DOHH2 (cell line): ENCODE data around the gene SLC7A9.

Experiments
- H3F3A ChIP-seq: fragments of 200-600 bp; sonication (generic), shearing (Covaris generic); 2 replicates; pipeline ENCODE4 v1.6.0; 2016; ENCODE audit warnings: antibody characterized with exemption, mild to moderate bottlenecking; ENCODE audit not compliant: control insufficient read depth, insufficient read depth
- H3K27ac ChIP-seq: fragments of 200-600 bp; sonication (generic); 2 replicates; pipeline ENCODE4 v1.5.1; 2014; ENCODE audit warnings: low read depth, mild to moderate bottlenecking, low read length, moderate library complexity
- H3K27me3 ChIP-seq: fragments of 200-600 bp; sonication (generic); 2 replicates; pipeline ENCODE4 v1.6.1; 2014; ENCODE audit warnings: mild to moderate bottlenecking, low read length, mixed read lengths; ENCODE audit not compliant: control insufficient read depth
- H3K36me3 ChIP-seq: fragments of 200-600 bp; sonication (generic); 2 replicates; pipeline ENCODE4 v1.6.1; 2014; ENCODE audit warnings: mild to moderate bottlenecking, low read length, moderate library complexity, mixed read lengths; ENCODE audit not compliant: control insufficient read depth
- H3K4me1 ChIP-seq: fragments of 200-600 bp; sonication (generic); 2 replicates; pipeline ENCODE4 v1.6.1; 2014; ENCODE audit warnings: mild to moderate bottlenecking, low read length, mixed read lengths; ENCODE audit not compliant: control insufficient read depth
- H3K4me2 ChIP-seq: fragments of 200-600 bp; sonication (generic); 2 replicates; pipeline ENCODE4 v1.6.0; 2014; ENCODE audit warnings: mild to moderate bottlenecking, low read length, moderate library complexity
- H3K4me3 ChIP-seq: fragments of 200-600 bp; sonication (generic); 2 replicates; pipeline ENCODE4 v1.5.1; 2014; ENCODE audit warnings: mild to moderate bottlenecking, low read length, mixed read lengths
- H3K79me2 ChIP-seq: fragments of 200-600 bp; sonication (generic); 2 replicates; pipeline ENCODE4 v1.6.1; 2014; ENCODE audit warnings: mild to moderate bottlenecking, low read length, mixed read lengths; ENCODE audit not compliant: control insufficient read depth
- H3K9me2 ChIP-seq: fragments of 200-600 bp; sonication (generic); replicated peaks from 2 replicates; pipeline ENCODE4 v1.6.1; 2014; ENCODE audit warnings: mild to moderate bottlenecking, low read length, mixed read lengths; ENCODE audit not compliant: control insufficient read depth
- H3K9me3 ChIP-seq: fragments of 200-600 bp; sonication (generic); 2 replicates; pipeline ENCODE4 v1.6.1; 2014; ENCODE audit warnings: antibody characterized with exemption, low read length, mixed read lengths; ENCODE audit not compliant: control insufficient read depth, insufficient read depth
- H4K20me1 ChIP-seq: fragments of 200-600 bp; sonication (generic); 2 replicates; pipeline ENCODE4 v1.6.0; 2014; ENCODE audit warnings: low read depth, mild to moderate bottlenecking, antibody characterized with exemption, low read length, moderate library complexity; ENCODE audit not compliant: control insufficient read depth, insufficient read depth
- CTCF ChIP-seq: fragments of 200-600 bp; sonication (generic); IDR thresholded peaks from one replicate; pipeline ENCODE4 v1.5.1; 2014; ENCODE audit warnings: antibody characterized with exemption, mild to moderate bottlenecking, low read depth, low read length; ENCODE audit not compliant: poor library complexity, severe bottlenecking
- EZH2phosphoT487 ChIP-seq: fragments of 200-600 bp; sonication (generic); IDR thresholded peaks from 2 replicates; pipeline ENCODE4 v1.6.1; 2017; ENCODE audit warnings: borderline replicate concordance, mild to moderate bottlenecking, antibody characterized with exemption, low read length, moderate library complexity, mixed read lengths

Gene SLC7A9

DNA sequence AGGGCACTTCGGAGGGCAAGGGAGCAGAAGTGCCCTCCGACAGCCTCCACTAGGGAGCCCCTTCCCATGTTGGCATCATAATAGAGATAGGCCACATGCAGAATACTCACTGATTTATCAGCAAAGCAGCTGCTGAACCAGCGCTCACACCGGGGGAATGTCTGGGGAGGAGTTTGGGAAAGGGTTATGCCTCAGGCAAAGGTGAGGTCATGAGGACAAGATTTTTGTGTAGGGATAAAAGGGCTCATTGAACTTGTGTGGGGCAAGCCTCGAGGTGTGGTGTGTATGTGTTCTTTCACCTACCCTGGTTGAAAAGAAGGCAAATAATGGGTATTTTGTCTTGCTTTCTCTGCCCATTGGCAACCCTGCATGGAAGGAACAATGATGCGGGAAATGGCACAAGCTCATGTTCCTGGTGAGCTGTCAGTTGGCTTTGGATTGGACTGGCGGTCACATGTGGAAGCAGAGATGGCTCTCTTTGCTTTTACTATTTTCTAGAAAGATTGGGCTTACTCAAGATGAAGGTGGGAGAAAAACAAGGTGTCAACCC lies 39.1 kb upstream of the SLC7A9 start:
- H3K36me3 ChIP-seq, result no peaks in the 10 kb centered on the region
- H4K20me1 ChIP-seq, result no peaks in the 10 kb centered on the region
- H3K27ac ChIP-seq, result no peak overlapping the region
- no peak overlapping the region for H3K4me2 ChIP-seq
- no peaks in the 10 kb centered on the region for H3F3A ChIP-seq
- no peaks in the 10 kb centered on the region for H3K79me2 ChIP-seq
- TF ChIP-seq EZH2phosphoT487, result no peak
- no peaks in the 10 kb centered on the region for H3K27me3 ChIP-seq
- H3K4me1 ChIP-seq, result no peaks in the 10 kb centered on the region
- H3K9me3 ChIP-seq, result no peaks in the 10 kb centered on the region
- no peaks in the 10 kb centered on the region for H3K9me2 ChIP-seq
- no peak overlapping the region for H3K4me3 ChIP-seq

DNA sequence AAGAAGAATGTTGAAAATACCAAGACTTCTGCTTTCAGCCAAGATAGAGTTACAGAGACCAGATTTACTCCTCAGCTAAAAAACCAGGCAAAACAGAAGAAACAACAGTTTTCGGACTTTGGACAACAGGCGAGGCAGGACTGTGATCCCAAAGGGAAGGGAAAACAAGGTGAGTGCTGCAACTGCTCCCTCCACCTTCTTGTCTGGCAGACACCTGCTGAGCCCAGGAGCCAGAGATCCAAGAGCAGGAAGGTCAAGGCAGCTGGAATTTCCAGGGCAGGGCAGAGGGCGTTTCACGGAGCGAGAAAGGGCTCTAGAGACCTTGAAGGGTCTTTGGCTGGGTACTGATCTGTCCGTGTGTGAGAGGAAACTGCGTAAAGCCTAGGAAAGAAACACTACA lies 32.9 kb upstream of the SLC7A9 start:
- Histone ChIP-seq H3K9me2 (no peaks in the 10 kb centered on the region), H3K79me2 (no peaks in the 10 kb centered on the region), H3K4me2 (no peak overlapping the region), H3F3A (no peaks in the 10 kb centered on the region), H3K27me3 (no peaks in the 10 kb centered on the region), H3K36me3 (no peaks in the 10 kb centered on the region), H3K4me1 (no peaks in the 10 kb centered on the region), H3K9me3 (no peaks in the 10 kb centered on the region), H3K4me3 (no peak overlapping the region), H4K20me1 (no peaks in the 10 kb centered on the region), H3K27ac (no peak overlapping the region)
- TF ChIP-seq EZH2phosphoT487 (no peak), CTCF (no peak)

DNA sequence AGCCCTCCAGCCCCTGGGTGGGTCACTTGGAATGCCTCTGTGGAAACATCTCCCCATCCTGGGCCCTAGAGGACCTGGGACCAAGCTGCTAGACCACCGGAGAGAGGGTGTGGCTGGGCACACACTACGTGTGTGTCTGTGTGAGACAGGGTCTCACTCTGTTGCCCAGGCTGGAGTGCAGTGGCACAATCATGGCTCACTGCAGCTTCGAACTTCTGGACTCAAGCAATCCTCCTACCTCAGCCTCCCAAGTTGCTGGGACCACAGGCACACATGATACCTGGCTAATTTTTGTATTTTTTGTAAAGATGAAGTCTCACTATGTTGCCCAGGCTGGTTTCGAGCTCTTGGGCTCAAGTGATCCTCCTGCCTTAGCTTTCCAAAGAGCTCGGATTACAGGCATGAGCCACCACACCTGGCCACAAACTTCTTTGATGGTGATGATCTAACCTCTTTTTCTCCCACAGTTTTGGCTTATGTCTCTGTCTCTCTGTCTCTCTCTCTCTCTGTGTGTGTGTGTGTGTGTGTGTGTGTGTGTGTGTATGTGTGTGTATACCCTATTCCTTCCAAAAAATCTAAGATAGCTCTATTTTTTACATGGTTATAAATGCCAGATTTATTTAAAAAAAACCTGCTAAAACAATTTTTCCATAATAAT lies 32.1 kb upstream of the SLC7A9 start:
- TF ChIP-seq EZH2phosphoT487, result no peak
- no peak for TF ChIP-seq CTCF
- Histone ChIP-seq H3K9me2 (no peaks in the 10 kb centered on the region), H3K36me3 (no peaks in the 10 kb centered on the region), H3K27ac (no peak overlapping the region), H3F3A (no peaks in the 10 kb centered on the region), H3K4me1 (peaks cover 5% of the 10 kb centered on the region), H3K4me2 (no peak overlapping the region), H3K9me3 (no peaks in the 10 kb centered on the region), H3K27me3 (no peaks in the 10 kb centered on the region), H3K4me3 (no peak overlapping the region), H3K79me2 (no peaks in the 10 kb centered on the region), H4K20me1 (no peaks in the 10 kb centered on the region)

- Histone ChIP-seq H3K9me3 (peaks cover 3% of the 10 kb centered on the region; the same call in 1 of the 2 replicates), H3K4me2 (no peak overlapping the region), H3K36me3 (no peaks in the 10 kb centered on the region), H3K4me3 (no peak overlapping the region), H3K4me1 (peaks cover 8% of the 10 kb centered on the region), H3K27me3 (no peaks in the 10 kb centered on the region), H3K27ac (no peak overlapping the region), H4K20me1 (no peaks in the 10 kb centered on the region), H3K9me2 (no peaks in the 10 kb centered on the region; the same call in 1 of the 2 replicates), H3K79me2 (no peaks in the 10 kb centered on the region), H3F3A (no peaks in the 10 kb centered on the region)
- TF ChIP-seq EZH2phosphoT487 (no peak), CTCF (no peak)
These were observed 27.1 kb upstream of the SLC7A9 start for GRCh38 chr19:32896516-32897214.
